ENCODE data around the gene RAPGEF2. TPM values are rescaled to one million over a fixed set of nuclear protein-coding genes. Genes with fewer than 3 reads are reported as not detected.
"Not testable (repeated sequence)": the region's sequence is repeated elsewhere in the genome, so short reads cannot be mapped to it uniquely, and the experiment has no call there.

Gene RAPGEF2
- total RNA-seq, 1 donor from 2014 or later, result 40.6 TPM

- no peak for TF ChIP-seq CTCF (conservative IDR thresholded peaks at IDR 0.05)
- H3K4me3 Mint-ChIP-seq, result no peak overlapping the region
- H3K27me3 Mint-ChIP-seq, result no peaks in the 10 kb centered on the region
- no peak for DNase-seq (ENCODE audit: extremely low spot score, unreplicated experiment)
- no peaks in the 10 kb centered on the region for H3K36me3 Mint-ChIP-seq
- H3K27ac Mint-ChIP-seq, result no peak overlapping the region
- no peaks in the 10 kb centered on the region for H3K9me3 Mint-ChIP-seq
- peaks cover 26% of the 10 kb centered on the region for H3K4me1 Mint-ChIP-seq (ENCODE audit: unreplicated experiment)
These were observed 55.3 kb downstream of the RAPGEF2 start for GRCh38 chr4:159158083-159158617.

- Mint-ChIP-seq H3K36me3 (no peaks in the 10 kb centered on the region), H3K4me1 (ENCODE audit: unreplicated experiment) (peaks cover 26% of the 10 kb centered on the region), H3K4me3 (no peak overlapping the region), H3K27ac (no peak overlapping the region), H3K9me3 (no peaks in the 10 kb centered on the region), H3K27me3 (no peaks in the 10 kb centered on the region)
- DNase-seq (ENCODE audit: extremely low spot score, unreplicated experiment), result no peak
- TF ChIP-seq CTCF (conservative IDR thresholded peaks at IDR 0.05), result no peak
These were observed 56.1 kb downstream of the RAPGEF2 start for GRCh38 chr4:159158985-159159384.

GRCh38 chr4:159159611-159160010 lies 56.7 kb downstream of the RAPGEF2 start:
- DNase-seq (ENCODE audit: extremely low spot score, unreplicated experiment), result no peak
- Mint-ChIP-seq H3K4me3 (no peak overlapping the region), H3K4me1 (ENCODE audit: unreplicated experiment) (peaks cover 26% of the 10 kb centered on the region), H3K9me3 (no peaks in the 10 kb centered on the region), H3K36me3 (no peaks in the 10 kb centered on the region), H3K27me3 (no peaks in the 10 kb centered on the region), H3K27ac (no peak overlapping the region)
- TF ChIP-seq CTCF (conservative IDR thresholded peaks at IDR 0.05), result no peak

GRCh38 chr4:159160242-159160641 lies 57.4 kb downstream of the RAPGEF2 start:
- Mint-ChIP-seq H3K27ac (no peak overlapping the region), H3K4me1 (ENCODE audit: unreplicated experiment) (peaks cover 29% of the 10 kb centered on the region), H3K27me3 (no peaks in the 10 kb centered on the region), H3K9me3 (no peaks in the 10 kb centered on the region), H3K36me3 (no peaks in the 10 kb centered on the region), H3K4me3 (no peak overlapping the region)
- DNase-seq (ENCODE audit: extremely low spot score, unreplicated experiment), result no peak
- no peak for TF ChIP-seq CTCF (conservative IDR thresholded peaks at IDR 0.05)

- not testable (repeated sequence) for H3K4me3 Mint-ChIP-seq; H3K36me3 Mint-ChIP-seq; DNase-seq (ENCODE audit: extremely low spot score, unreplicated experiment); H3K27me3 Mint-ChIP-seq; H3K9me3 Mint-ChIP-seq; H3K27ac Mint-ChIP-seq
- peaks cover 27% of the 10 kb centered on the region for H3K4me1 Mint-ChIP-seq (ENCODE audit: unreplicated experiment)
These were observed 58.6 kb downstream of the RAPGEF2 start for GRCh38 chr4:159161436-159161835.

GRCh38 chr4:159162576-159162975 lies 59.7 kb downstream of the RAPGEF2 start:
- Mint-ChIP-seq H3K27me3 (no peaks in the 10 kb centered on the region), H3K4me1 (ENCODE audit: unreplicated experiment) (peaks cover 32% of the 10 kb centered on the region), H3K36me3 (peaks cover 4% of the 10 kb centered on the region), H3K9me3 (no peaks in the 10 kb centered on the region), H3K27ac (no peak overlapping the region), H3K4me3 (no peak overlapping the region)
- TF ChIP-seq CTCF (conservative IDR thresholded peaks at IDR 0.05), result no peak
- DNase-seq (ENCODE audit: extremely low spot score, unreplicated experiment), result no peak

Measured in type B pancreatic cell (in vitro differentiated cells).